Effector memory CD8-positive, alpha-beta T cell (primary cell): ENCODE measurements around the gene P2RX2.

Experiments used
- ATAC-seq: fragments of 150-1000 bp; cut with Tn5 transposase; replicated peaks from 2 replicates; pipeline ENCODE4 v1.10.0; 2021; ENCODE audit warnings: mild to moderate bottlenecking, moderate library complexity
- DNase-seq, 3 experiments: peaks; one replicate each; pipeline ENCODE4 v3.0.0; 2021
- H3K27ac Mint-ChIP-seq, 2 donors: one replicate each; pipeline ENCODE4 v1.8.0; 2022; ENCODE audit warnings: mild to moderate bottlenecking in 2 of 2, mixed read lengths in 2 of 2, moderate library complexity in 2 of 2
- H3K27me3 Mint-ChIP-seq, 2 donors: one replicate each; pipeline ENCODE4 v1.8.0; 2022; ENCODE audit warnings: mixed read lengths in 2 of 2
- H3K36me3 Mint-ChIP-seq: one replicate; pipeline ENCODE4 v1.8.0; 2022; ENCODE audit warnings: mild to moderate bottlenecking, moderate library complexity, mixed read lengths; ENCODE audit not compliant: insufficient read depth
- H3K4me1 Mint-ChIP-seq, 2 donors: one replicate each; pipeline ENCODE4 v1.8.0; 2022; ENCODE audit warnings: low read depth in 2 of 2, mixed read lengths in 2 of 2
- H3K4me3 Mint-ChIP-seq, 2 donors: one replicate each; pipeline ENCODE4 v1.8.0; 2022; ENCODE audit warnings: mild to moderate bottlenecking in 2 of 2, mixed read lengths in 2 of 2, moderate library complexity in 2 of 2
- H3K9me3 Mint-ChIP-seq, 2 donors: one replicate each; pipeline ENCODE4 v1.8.0; 2022; ENCODE audit warnings: mixed read lengths in 2 of 2

The P2RX2 gene

GRCh38 chr12:132651444-132652100 lies 33.0 kb downstream of the P2RX2 start:
- Mint-ChIP-seq H3K9me3 (no peaks in the 10 kb centered on the region), H3K36me3 (peaks cover 41% of the 10 kb centered on the region), H3K27ac (no peak overlapping the region), H3K4me1 (no peaks in the 10 kb centered on the region), H3K27me3 (no peaks in the 10 kb centered on the region), H3K4me3 (no peak overlapping the region)
- no peak for ATAC-seq
- DNase-seq = no peak

GRCh38 chr12:132653567-132654290 lies 35.2 kb downstream of the P2RX2 start:
- Mint-ChIP-seq H3K9me3 (no peaks in the 10 kb centered on the region), H3K27ac (no peak overlapping the region), H3K4me3 (no peak overlapping the region), H3K36me3 (peaks cover 41% of the 10 kb centered on the region), H3K27me3 (no peaks in the 10 kb centered on the region), H3K4me1 (no peaks in the 10 kb centered on the region)
- DNase-seq (no peak), ATAC-seq (no peak)

GRCh38 chr12:132657004-132657727 lies 38.6 kb downstream of the P2RX2 start:
- no peak for ATAC-seq
- H3K27me3 Mint-ChIP-seq = no peaks in the 10 kb centered on the region
- peak overlapping the region in 1 of 2 donors; percentile 54 for H3K27ac Mint-ChIP-seq
- DNase-seq = no peak
- no peak overlapping the region for H3K4me3 Mint-ChIP-seq
- H3K9me3 Mint-ChIP-seq = no peaks in the 10 kb centered on the region
- no peaks in the 10 kb centered on the region for H3K4me1 Mint-ChIP-seq
- H3K36me3 Mint-ChIP-seq = peaks cover 39% of the 10 kb centered on the region

GRCh38 chr12:132658149-132658894 lies 39.7 kb downstream of the P2RX2 start:
- Mint-ChIP-seq H3K4me3 (no peak overlapping the region), H3K27me3 (no peaks in the 10 kb centered on the region), H3K9me3 (no peaks in the 10 kb centered on the region), H3K27ac (no peak overlapping the region), H3K4me1 (peaks cover 0 to 4% of the 10 kb centered on the region in 2 donors), H3K36me3 (peaks cover 39% of the 10 kb centered on the region)
- DNase-seq (no peak), ATAC-seq (no peak)

- no peak for DNase-seq
- ATAC-seq = no peak
- H3K4me1 Mint-ChIP-seq = peaks cover 0 to 4% of the 10 kb centered on the region in 2 donors
- no peak overlapping the region for H3K4me3 Mint-ChIP-seq
- H3K27ac Mint-ChIP-seq = no peak overlapping the region
- H3K36me3 Mint-ChIP-seq = peaks cover 38% of the 10 kb centered on the region
- H3K27me3 Mint-ChIP-seq = no peaks in the 10 kb centered on the region
- H3K9me3 Mint-ChIP-seq = no peaks in the 10 kb centered on the region
These were observed 40.6 kb downstream of the P2RX2 start for GRCh38 chr12:132659146-132659545.

- Mint-ChIP-seq H3K27me3 (no peaks in the 10 kb centered on the region), H3K9me3 (no peaks in the 10 kb centered on the region), H3K36me3 (peaks cover 31% of the 10 kb centered on the region), H3K4me1 (peaks cover 0 to 5% of the 10 kb centered on the region in 2 donors), H3K27ac (peak overlapping the region; percentile 38 to 49), H3K4me3 (no peak overlapping the region)
- ATAC-seq (no peak), DNase-seq (no peak)
These were observed 41.5 kb downstream of the P2RX2 start for GRCh38 chr12:132660052-132660451.

GRCh38 chr12:132660996-132661395 lies 42.4 kb downstream of the P2RX2 start:
- Mint-ChIP-seq H3K4me3 (no peak overlapping the region), H3K27me3 (no peaks in the 10 kb centered on the region), H3K4me1 (peaks cover 0 to 7% of the 10 kb centered on the region in 2 donors), H3K27ac (peak overlapping the region in 1 of 2 donors; percentile 59), H3K9me3 (no peaks in the 10 kb centered on the region), H3K36me3 (peaks cover 27% of the 10 kb centered on the region)
- ATAC-seq (no peak), DNase-seq (no peak)

- H3K27ac Mint-ChIP-seq = peak overlapping the region in 1 of 2 donors; percentile 69
- no peak overlapping the region for H3K4me3 Mint-ChIP-seq
- ATAC-seq = no peak
- peaks cover 0 to 7% of the 10 kb centered on the region in 2 donors for H3K4me1 Mint-ChIP-seq
- H3K36me3 Mint-ChIP-seq = peaks cover 24% of the 10 kb centered on the region
- H3K9me3 Mint-ChIP-seq = no peaks in the 10 kb centered on the region
- H3K27me3 Mint-ChIP-seq = no peaks in the 10 kb centered on the region
- DNase-seq = no peak
These were observed 43.4 kb downstream of the P2RX2 start for GRCh38 chr12:132661972-132662371.

- Mint-ChIP-seq H3K36me3 (peaks cover 20% of the 10 kb centered on the region), H3K4me1 (peaks cover 0 to 7% of the 10 kb centered on the region in 2 donors), H3K9me3 (no peaks in the 10 kb centered on the region), H3K27ac (peak overlapping the region; percentile 38 to 69), H3K27me3 (no peaks in the 10 kb centered on the region), H3K4me3 (no peak overlapping the region)
- no peak for ATAC-seq
- no peak for DNase-seq
These were observed 44.6 kb downstream of the P2RX2 start for GRCh38 chr12:132662901-132663755.

- H3K27me3 Mint-ChIP-seq = no peaks in the 10 kb centered on the region
- no peak for ATAC-seq
- H3K4me3 Mint-ChIP-seq = no peak overlapping the region
- peaks cover 0 to 7% of the 10 kb centered on the region in 2 donors for H3K4me1 Mint-ChIP-seq
- H3K27ac Mint-ChIP-seq = no peak overlapping the region
- peaks cover 26% of the 10 kb centered on the region for H3K36me3 Mint-ChIP-seq
- no peaks in the 10 kb centered on the region for H3K9me3 Mint-ChIP-seq
- DNase-seq = no peak
These were observed 45.9 kb downstream of the P2RX2 start for GRCh38 chr12:132664206-132665148.

GRCh38 chr12:132665149-132665491 lies 46.5 kb downstream of the P2RX2 start:
- ATAC-seq (no peak), DNase-seq (no peak)
- Mint-ChIP-seq H3K27me3 (no peaks in the 10 kb centered on the region), H3K4me3 (no peak overlapping the region), H3K4me1 (peaks cover 0 to 7% of the 10 kb centered on the region in 2 donors), H3K27ac (no peak overlapping the region), H3K36me3 (peaks cover 27% of the 10 kb centered on the region), H3K9me3 (no peaks in the 10 kb centered on the region)

- no peak overlapping the region for H3K27ac Mint-ChIP-seq
- peaks cover 0 to 7% of the 10 kb centered on the region in 2 donors for H3K4me1 Mint-ChIP-seq
- H3K4me3 Mint-ChIP-seq = no peak overlapping the region
- H3K27me3 Mint-ChIP-seq = no peaks in the 10 kb centered on the region
- DNase-seq = no peak
- H3K36me3 Mint-ChIP-seq = peaks cover 31% of the 10 kb centered on the region
- no peak for ATAC-seq
- H3K9me3 Mint-ChIP-seq = no peaks in the 10 kb centered on the region
These were observed 47.2 kb downstream of the P2RX2 start for GRCh38 chr12:132665794-132666193.
